ENCODE measurements around the gene NAV2. TPM values are rescaled to one million over a fixed set of nuclear protein-coding genes. Genes with fewer than 3 reads are reported as not detected.

NAV2 gene
- polyA plus RNA-seq, 1 donor (not counting 4 experiments of a cell fraction or from before 2014, with no cell fraction given) = 4.0 TPM

DNA sequence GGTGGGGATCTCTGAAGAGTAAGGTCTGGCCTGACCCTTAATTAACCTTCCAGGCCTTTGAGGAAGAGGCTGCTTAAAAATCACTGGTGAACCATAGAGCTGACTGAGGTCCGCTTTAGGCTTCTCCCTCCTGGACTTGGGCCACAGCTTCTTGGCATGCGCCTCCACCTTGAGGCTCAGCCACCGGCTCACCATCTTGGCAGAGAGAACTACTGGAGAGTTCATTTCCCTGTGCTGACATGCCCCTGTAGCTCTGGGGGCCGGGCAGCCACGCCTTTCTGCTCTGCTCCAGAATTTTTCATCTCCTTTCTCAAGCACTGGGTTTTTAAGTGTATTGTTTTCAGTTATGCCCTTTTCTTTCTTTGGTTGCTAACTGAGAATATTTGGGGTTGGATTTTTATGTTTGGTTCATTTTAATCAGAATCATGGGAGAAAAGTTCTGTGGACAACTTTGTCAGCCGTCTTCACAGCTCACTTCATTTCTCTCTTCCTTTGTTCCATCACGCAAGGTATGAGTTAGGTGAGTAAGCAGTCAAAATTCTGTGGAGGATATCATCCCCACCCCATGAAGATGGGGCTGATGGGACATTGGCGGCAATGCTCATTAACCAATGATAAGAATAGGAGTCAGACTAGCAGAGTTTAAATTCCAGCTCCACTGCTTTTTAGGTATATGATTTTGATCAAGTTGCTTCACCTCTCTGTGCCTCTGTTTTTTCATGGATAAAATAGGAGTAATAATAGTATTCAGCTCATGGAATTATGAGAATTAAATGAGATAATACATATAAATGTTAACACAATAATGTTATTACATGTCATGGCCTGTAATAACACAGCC, 343.7 kb downstream of the NAV2 start:
- peaks cover 91% of the 10 kb centered on the region for H3K4me1 ChIP-seq (ENCODE audit: control insufficient read depth, extremely low read depth, insufficient read depth, low read length)
- no peaks in the 10 kb centered on the region for H3K9me1 ChIP-seq (ENCODE audit: control insufficient read depth, extremely low read depth, insufficient read depth, low read length)
- no peaks in the 10 kb centered on the region for H3K36me3 ChIP-seq (ENCODE audit: control insufficient read depth in 2 of 2, extremely low read depth in 1 of 2, insufficient read depth in 2 of 2, low read length in 2 of 2)
- no peaks in the 10 kb centered on the region for H3K27me3 ChIP-seq (ENCODE audit: control insufficient read depth, extremely low read depth, insufficient read depth, low read length)
- H3K79me2 ChIP-seq (ENCODE audit: control insufficient read depth, insufficient read depth, low read length) = no peaks in the 10 kb centered on the region
- H3K4me2 ChIP-seq (ENCODE audit: control insufficient read depth, extremely low read depth, insufficient read depth, low read depth, low read length) = peak overlapping the region; percentile 67
- H4K20me1 ChIP-seq (ENCODE audit: control insufficient read depth, extremely low read depth, insufficient read depth, low read length) = no peaks in the 10 kb centered on the region
- peak overlapping the region; percentile 53 for H3K9ac ChIP-seq (ENCODE audit: control insufficient read depth, extremely low read depth, insufficient read depth, low read length)
- no peak overlapping the region for H3K4me3 ChIP-seq (ENCODE audit: control insufficient read depth in 2 of 3, extremely low read depth in 1 of 3, insufficient read depth in 2 of 3, low read depth in 1 of 3, low read length in 3 of 3)
- TF ChIP-seq EZH2 (IDR thresholded peaks at IDR 0.05; ENCODE audit: low read length) = no peak
- TF ChIP-seq, protein P1, sequence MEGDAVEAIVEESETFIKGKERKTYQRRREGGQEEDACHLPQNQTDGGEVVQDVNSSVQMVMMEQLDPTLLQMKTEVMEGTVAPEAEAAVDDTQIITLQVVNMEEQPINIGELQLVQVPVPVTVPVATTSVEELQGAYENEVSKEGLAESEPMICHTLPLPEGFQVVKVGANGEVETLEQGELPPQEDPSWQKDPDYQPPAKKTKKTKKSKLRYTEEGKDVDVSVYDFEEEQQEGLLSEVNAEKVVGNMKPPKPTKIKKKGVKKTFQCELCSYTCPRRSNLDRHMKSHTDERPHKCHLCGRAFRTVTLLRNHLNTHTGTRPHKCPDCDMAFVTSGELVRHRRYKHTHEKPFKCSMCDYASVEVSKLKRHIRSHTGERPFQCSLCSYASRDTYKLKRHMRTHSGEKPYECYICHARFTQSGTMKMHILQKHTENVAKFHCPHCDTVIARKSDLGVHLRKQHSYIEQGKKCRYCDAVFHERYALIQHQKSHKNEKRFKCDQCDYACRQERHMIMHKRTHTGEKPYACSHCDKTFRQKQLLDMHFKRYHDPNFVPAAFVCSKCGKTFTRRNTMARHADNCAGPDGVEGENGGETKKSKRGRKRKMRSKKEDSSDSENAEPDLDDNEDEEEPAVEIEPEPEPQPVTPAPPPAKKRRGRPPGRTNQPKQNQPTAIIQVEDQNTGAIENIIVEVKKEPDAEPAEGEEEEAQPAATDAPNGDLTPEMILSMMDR (optimal IDR thresholded peaks at IDR 0.05 in 1 of 3, IDR thresholded peaks at IDR 0.05 in 1 of 3, conservative IDR thresholded peaks at IDR 0.05 in 1 of 3; ENCODE audit: extremely low read depth in 1 of 3, insufficient read depth in 2 of 3, low read length in 3 of 3) = no peak
- peak; percentile 90 for FAIRE-seq
- no peak overlapping the region for H2AFZ ChIP-seq (ENCODE audit: control insufficient read depth, low read length)
- no peaks in the 10 kb centered on the region for H3K9me3 ChIP-seq (ENCODE audit: control insufficient read depth, low read depth, low read length)
- DNase-seq (ENCODE audit: low read depth, low spot score) = no peak
- H3K27ac ChIP-seq (ENCODE audit: control insufficient read depth, insufficient read depth, low read length) = peak overlapping the region; percentile 83
- dilution Hi-C loops (cut with MboI; ENCODE audit: extremely low pct_ligation_motif_present, low sequenced_read_pairs) = no loop called here

DNA sequence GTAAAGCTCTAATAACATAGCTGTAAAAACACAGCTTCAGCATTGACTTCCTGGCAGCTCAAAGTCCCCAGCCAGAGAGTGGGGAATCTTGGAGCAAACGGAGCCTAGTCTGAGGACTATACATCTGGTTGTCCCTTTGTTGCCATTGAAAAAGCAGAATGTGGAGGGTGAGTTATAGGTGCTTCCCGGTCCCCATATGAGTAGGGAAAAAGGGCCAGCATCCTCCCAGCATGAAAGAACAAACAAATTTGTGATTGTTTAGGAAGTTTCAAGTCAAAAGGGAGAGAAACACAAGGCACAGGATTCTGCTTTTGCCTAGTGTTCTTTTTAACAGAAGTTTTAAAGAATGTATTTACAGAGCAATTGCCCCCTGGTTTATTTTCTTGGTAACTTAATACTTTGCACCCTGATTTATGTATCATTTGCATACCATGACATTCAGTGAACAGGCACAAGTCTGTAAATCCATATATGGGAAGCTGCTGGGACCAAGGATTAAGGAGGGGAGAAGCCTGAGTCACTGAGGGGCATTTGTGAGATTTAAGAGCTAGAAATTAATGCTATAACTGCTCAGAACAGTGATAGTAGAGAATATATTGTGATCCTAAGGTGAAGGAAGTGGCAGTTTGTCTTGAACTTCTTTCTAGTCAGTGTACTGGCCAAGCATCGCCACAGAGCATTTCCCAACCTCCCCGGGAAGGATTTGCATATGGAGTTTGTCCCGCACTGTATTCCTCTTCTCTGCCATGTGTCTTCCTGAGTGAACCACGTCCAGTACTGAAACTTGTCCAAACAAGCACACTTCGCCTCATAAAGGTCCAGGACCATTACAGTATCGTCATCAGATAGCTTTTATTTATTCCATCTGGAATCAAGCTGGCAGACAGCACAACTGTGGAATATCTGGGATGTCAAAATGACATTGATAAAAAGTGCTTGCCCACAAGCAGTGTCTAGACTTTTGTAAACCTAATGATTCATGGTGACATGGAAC, 344.6 kb downstream of the NAV2 start:
- peak; percentile 94 for FAIRE-seq
- no peaks in the 10 kb centered on the region for H3K36me3 ChIP-seq (ENCODE audit: control insufficient read depth in 2 of 2, extremely low read depth in 1 of 2, insufficient read depth in 2 of 2, low read length in 2 of 2)
- H3K4me2 ChIP-seq (ENCODE audit: control insufficient read depth, extremely low read depth, insufficient read depth, low read depth, low read length) = peak overlapping the region; percentile 67

More for the DNA sequence above, 344.6 kb downstream of the NAV2 start:
- Histone ChIP-seq H3K4me1 (ENCODE audit: control insufficient read depth, extremely low read depth, insufficient read depth, low read length) (peaks cover 91% of the 10 kb centered on the region), H3K27me3 (ENCODE audit: control insufficient read depth, extremely low read depth, insufficient read depth, low read length) (no peaks in the 10 kb centered on the region), H4K20me1 (ENCODE audit: control insufficient read depth, extremely low read depth, insufficient read depth, low read length) (no peaks in the 10 kb centered on the region), H3K79me2 (ENCODE audit: control insufficient read depth, insufficient read depth, low read length) (no peaks in the 10 kb centered on the region), H3K9me1 (ENCODE audit: control insufficient read depth, extremely low read depth, insufficient read depth, low read length) (no peaks in the 10 kb centered on the region), H3K4me3 (ENCODE audit: control insufficient read depth in 2 of 3, extremely low read depth in 1 of 3, insufficient read depth in 2 of 3, low read depth in 1 of 3, low read length in 3 of 3) (peak overlapping the region in 1 of 3 experiments; percentile 2), H3K9ac (ENCODE audit: control insufficient read depth, extremely low read depth, insufficient read depth, low read length) (peak overlapping the region; percentile 53), H3K27ac (ENCODE audit: control insufficient read depth, insufficient read depth, low read length) (peak overlapping the region; percentile 83), H3K9me3 (ENCODE audit: control insufficient read depth, low read depth, low read length) (no peaks in the 10 kb centered on the region), H2AFZ (ENCODE audit: control insufficient read depth, low read length) (peak overlapping the region; percentile 35)
- no peak for DNase-seq (ENCODE audit: low read depth, low spot score)
- TF ChIP-seq, protein P1 (optimal IDR thresholded peaks at IDR 0.05 in 1 of 3, IDR thresholded peaks at IDR 0.05 in 1 of 3, conservative IDR thresholded peaks at IDR 0.05 in 1 of 3; ENCODE audit: extremely low read depth in 1 of 3, insufficient read depth in 2 of 3, low read length in 3 of 3) = no peak
- TF ChIP-seq EZH2 (IDR thresholded peaks at IDR 0.05; ENCODE audit: low read length) = no peak
- dilution Hi-C loops (cut with MboI; ENCODE audit: extremely low pct_ligation_motif_present, low sequenced_read_pairs) = no loop called here
